GM12878 (cell line): ENCODE data around the gene DPPA5. TPM values are rescaled to one million over a fixed set of nuclear protein-coding genes. Genes with fewer than 3 reads are reported as not detected.
"Not testable (repeated sequence)": the region's sequence is repeated elsewhere in the genome, so short reads cannot be mapped to it uniquely, and the experiment has no call there.

Experiments
- ATAC-seq: fragments of 200-7000 bp; cut with Tn5 transposase; 3 replicates; pipeline ENCODE4 v1.9.1; 2020; ENCODE audit warnings: mild to moderate bottlenecking, moderate library complexity
- BruUV-seq: library from RNA; stranded (reverse); fragments of 400-500 nt; replicated peaks from 2 replicates; lab custom pipeline; 2021; lab: Mats Ljungman, UMichigan
- CTCF ChIA-PET: fragments of 300-600 bp; sonication (Branson Sonifier 250); formaldehyde crosslinking; extraction: SDS; loops from one replicate; lab custom pipeline; 2021; ENCODE audit warnings: inconsistent platforms; lab: Yijun Ruan, JAX
- POLR2A ChIA-PET: fragments of 350-600 bp; formaldehyde crosslinking; extraction: SDS; loops from one replicate; lab custom pipeline; 2021; ENCODE audit warnings: inconsistent platforms; lab: Charles Lee
- RAD21 ChIA-PET: fragments of 300-600 bp; sonication (Branson Sonifier 250); formaldehyde crosslinking; loops from one replicate; lab custom pipeline; 2023; ENCODE audit warnings: antibody characterized with exemption; ENCODE audit not compliant: unreplicated experiment; lab: Charles Lee
- SMC1A ChIA-PET: fragments of 300-600 bp; sonication (Branson Sonifier 250); formaldehyde crosslinking; loops from one replicate; lab custom pipeline; 2023; ENCODE audit not compliant: unreplicated experiment, uncharacterized antibody; lab: Charles Lee
- DNase-seq: peaks from one replicate; pipeline ENCODE4 v3.0.0-alpha.2; 2011; ENCODE audit warnings: low read depth, low spot score
- FAIRE-seq: peaks from 3 replicates; lab custom pipeline; 2011; peaks lifted over from hg19 to GRCh38; lab: Jason Lieb, UNC
- H2AFZ ChIP-seq: 2 replicates; pipeline ENCODE4 v1.6.0; 2011; ENCODE audit warnings: low read depth, low read length, control low read depth; ENCODE audit not compliant: control insufficient read depth
- H3K27ac ChIP-seq: 2 replicates; pipeline ENCODE4 v1.5.1; 2011; ENCODE audit warnings: control low read depth; ENCODE audit not compliant: control insufficient read depth, insufficient read depth
- H3K27me3 ChIP-seq, 2 experiments: replicated peaks in 1 of 2; 2 replicates each; pipeline versions ENCODE4 v1.6.0 to v1.6.1; 2011; ENCODE audit warnings: low read length in 1 of 2; ENCODE audit not compliant: control insufficient read depth in 2 of 2, insufficient read depth in 2 of 2
- H3K36me3 ChIP-seq, 2 experiments: 2 replicates each; pipeline ENCODE4 v1.5.1; 2011; ENCODE audit warnings: low read length in 1 of 2; ENCODE audit not compliant: control insufficient read depth in 2 of 2, insufficient read depth in 2 of 2
- H3K4me1 ChIP-seq: 2 replicates; pipeline ENCODE4 v1.6.1; 2011; ENCODE audit warnings: mild to moderate bottlenecking, low read length, moderate library complexity, mixed read lengths; ENCODE audit not compliant: control insufficient read depth, insufficient read depth
- H3K4me2 ChIP-seq: 2 replicates; pipeline ENCODE4 v1.6.0; 2011; ENCODE audit warnings: control low read depth; ENCODE audit not compliant: control insufficient read depth, insufficient read depth
- H3K4me3 ChIP-seq: fragments of 200-600 bp; sonication (generic); 2 replicates; pipeline ENCODE4 v1.5.1; 2016
- H3K79me2 ChIP-seq: 2 replicates; pipeline ENCODE4 v1.6.0; 2011; ENCODE audit warnings: low read length; ENCODE audit not compliant: control insufficient read depth, insufficient read depth
- H3K9ac ChIP-seq: 2 replicates; pipeline ENCODE4 v1.8.0; 2011; ENCODE audit warnings: low read length, control low read depth, mixed read lengths; ENCODE audit not compliant: control insufficient read depth, insufficient read depth
- H3K9me3 ChIP-seq: replicated peaks from 3 replicates; pipeline ENCODE4 v1.5.1; 2011; ENCODE audit warnings: mild to moderate bottlenecking, low read length; ENCODE audit not compliant: control insufficient read depth, insufficient read depth
- H4K20me1 ChIP-seq: 2 replicates; pipeline ENCODE4 v1.6.0; 2011; ENCODE audit not compliant: control insufficient read depth, insufficient read depth
- NR2F1 ChIP-seq: fragments of 450-650 bp; conservative IDR thresholded peaks from 2 replicates; pipeline ENCODE4 v1.6.1; 2017; ENCODE audit warnings: mild to moderate bottlenecking
- YBX1 ChIP-seq: fragments of 450-650 bp; IDR thresholded peaks from 2 replicates; pipeline ENCODE4 v1.6.1; 2016; ENCODE audit warnings: antibody characterized with exemption
- WGBS: methylation state at CpG from one replicate; pipeline ENCODE4 v1.1.6; 2016; ENCODE audit warnings: low lambda C conversion rate; ENCODE audit not compliant: insufficient replicate concordance, insufficient coverage; ENCODE audit errors: missing lambda C conversion rate; 5-methylcytosine and 5-hydroxymethylcytosine counted together
- in situ Hi-C: fragments of 300-500 bp; cut with MboI; formaldehyde crosslinking; loops from 9 replicates; pipeline ENCODE4 v1.14.3; 2018; ENCODE audit warnings: mixed read lengths
- intact Hi-C: fragments of 100-400 bp; cut with micrococcal nuclease; formaldehyde crosslinking; loops from one replicate; pipeline ENCODE4 v1.14.2; 2022; ENCODE audit not compliant: unreplicated experiment
- polyA plus RNA-seq, 11 experiments: library from polyadenylated mRNA; depleted of rRNA in 4 of 11; unstranded in 6 of 11; stranded (reverse) in 5 of 11; fragments of >200 nt; fragmentation: Nextera tagmentation in 4 of 11; fragmentation: Illumina TruSeq in 1 of 11; extraction: Ambion mirVana in 4 of 11; extraction: Trizol in 1 of 11; gene quantifications; 1 replicate in 1 of 11; 2 replicates in 10 of 11; pipeline versions ENCODE4 v1.2.1 to v1.2.3, GENCODE V29; 2011 to 2016; ENCODE audit warnings: inconsistent platforms in 2 of 11, missing spikeins in 2 of 11, low read depth in 1 of 11
- total RNA-seq, 4 experiments: library from RNA; depleted of rRNA in 3 of 4; stranded (reverse); fragments of >200 nt in 3 of 4; fragmentation: Illumina TruSeq in 1 of 4; extraction: Trizol in 1 of 4; gene quantifications; 2 replicates each; pipeline versions ENCODE4 v1.2.1 to v1.2.3, GENCODE V29; 2013 to 2021

The DPPA5 gene
- total and polyA plus RNA-seq, 10 of the 15 experiments (the other 5 are each of a cell fraction or from before 2014, with no cell fraction given) = not detected

- no TSS peak for BruUV-seq
- FAIRE-seq (no peak), DNase-seq (no peak), ATAC-seq (no peak)
- in situ Hi-C loops (no loop called here), intact Hi-C loops (no loop called here)
- no peaks in the 10 kb centered on the region for H3K79me2 ChIP-seq
- no peaks in the 10 kb centered on the region for H3K4me1 ChIP-seq
- H3K9me3 ChIP-seq = no peaks in the 10 kb centered on the region
- ChIA-PET RAD21 (no interaction called here), CTCF (no interaction called here), SMC1A (no interaction called here), POLR2A (no interaction called here)
- no peaks in the 10 kb centered on the region for H3K27me3 ChIP-seq
- H3K36me3 ChIP-seq = no peaks in the 10 kb centered on the region
- H3K9ac ChIP-seq = no peak overlapping the region
- H3K4me2 ChIP-seq = no peak overlapping the region
- no peaks in the 10 kb centered on the region for H4K20me1 ChIP-seq
- 45% methylated on average over 6 of the region's 6 CpGs for WGBS
- H3K4me3 ChIP-seq = no peak overlapping the region
- TF ChIP-seq YBX1 = no peak
- TF ChIP-seq NR2F1 = no peak
- H2AFZ ChIP-seq = no peak overlapping the region
- no peak overlapping the region for H3K27ac ChIP-seq
These were observed 28.5 kb upstream of the DPPA5 start for GRCh38 chr6:73382462-73383113.

DNA sequence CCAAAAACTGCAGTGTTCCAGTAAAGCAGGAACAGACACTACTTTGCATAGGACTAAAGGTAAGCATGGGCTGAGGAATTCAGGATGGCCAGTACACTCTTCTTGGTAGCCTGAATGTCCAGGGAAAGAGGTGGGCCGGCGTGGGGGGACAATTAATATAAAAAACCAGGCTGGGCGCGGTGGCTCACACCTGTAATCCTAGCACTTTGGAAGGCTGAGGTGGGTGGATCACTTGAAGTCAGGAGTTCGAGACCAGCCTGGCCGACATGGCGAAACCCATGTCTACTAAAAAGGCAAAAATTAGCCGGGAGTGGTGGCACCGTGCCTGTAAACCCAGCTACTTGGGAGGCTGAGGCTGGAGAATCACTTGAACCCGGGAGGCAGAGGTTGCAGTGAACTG lies 27.5 kb upstream of the DPPA5 start:
- BruUV-seq, H3K27me3 ChIP-seq, intact Hi-C loops, ATAC-seq, H3K9ac ChIP-seq, H3K4me1 ChIP-seq, H3K4me3 ChIP-seq, H3K79me2 ChIP-seq, H2AFZ ChIP-seq, in situ Hi-C loops, H3K27ac ChIP-seq, H3K4me2 ChIP-seq, FAIRE-seq, H4K20me1 ChIP-seq, DNase-seq, H3K36me3 ChIP-seq, RAD21 ChIA-PET, CTCF ChIA-PET, SMC1A ChIA-PET, H3K9me3 ChIP-seq: not testable (repeated sequence)
- POLR2A ChIA-PET = interaction anchor here (0.7 kb wide), 1 partner anchor 9 kb away, joined by 3 read pairs; no protein-coding TSS in a partner anchor
- 59% methylated on average over 10 of the region's 10 CpGs for WGBS
